HG03432 (cell line): Measurements from ENCODE around the gene CMTM8.
"Not testable (repeated sequence)": the region's sequence is repeated elsewhere in the genome, so short reads cannot be mapped to it uniquely, and the experiment has no call there.

Source experiments
- ATAC-seq: cut with Tn5 transposase; IDR thresholded peaks from one replicate; pipeline ENCODE4 v1.9.1; 2021; ENCODE audit warnings: mild to moderate bottlenecking, moderate library complexity; ENCODE audit not compliant: unreplicated experiment

Gene CMTM8

DNA sequence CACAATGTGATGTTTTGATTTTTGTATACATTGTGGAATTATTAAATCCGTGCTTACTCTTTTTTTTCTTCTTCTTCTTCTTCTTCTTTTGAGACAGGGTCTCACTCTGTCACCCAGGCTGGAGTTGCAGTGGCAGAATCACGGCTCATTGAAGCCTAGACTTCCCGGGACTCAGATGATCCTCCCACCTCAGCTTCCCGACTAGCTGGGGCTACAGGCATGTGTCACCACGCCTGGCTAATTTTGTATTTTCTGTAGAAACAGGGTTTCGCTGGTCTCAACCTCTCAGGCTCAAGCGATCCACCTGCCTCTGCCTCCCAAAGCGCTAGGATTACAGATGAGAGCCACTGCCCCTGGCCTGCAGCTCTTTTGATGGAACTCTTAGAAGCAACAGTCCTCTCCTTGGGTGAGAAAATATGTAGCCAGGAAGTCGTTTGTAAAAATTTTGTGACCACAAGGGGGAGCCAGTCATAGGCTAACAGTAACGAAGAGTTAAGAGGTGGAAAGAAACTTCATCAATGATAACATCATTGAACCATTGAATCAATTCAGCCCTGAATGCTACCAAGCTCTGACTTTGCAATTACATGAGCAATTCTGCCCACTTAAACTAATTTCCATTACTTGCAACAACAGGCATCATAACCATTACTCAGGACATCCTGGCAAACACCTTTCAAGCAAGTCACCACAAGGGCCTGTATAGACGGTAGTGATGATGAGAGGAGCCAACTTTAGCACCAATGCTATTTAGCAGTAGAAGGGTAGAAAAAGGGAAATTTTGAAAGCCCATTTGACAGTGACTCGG lies 136.5 kb downstream of the CMTM8 start:
- peak; percentile 67 for ATAC-seq

DNA sequence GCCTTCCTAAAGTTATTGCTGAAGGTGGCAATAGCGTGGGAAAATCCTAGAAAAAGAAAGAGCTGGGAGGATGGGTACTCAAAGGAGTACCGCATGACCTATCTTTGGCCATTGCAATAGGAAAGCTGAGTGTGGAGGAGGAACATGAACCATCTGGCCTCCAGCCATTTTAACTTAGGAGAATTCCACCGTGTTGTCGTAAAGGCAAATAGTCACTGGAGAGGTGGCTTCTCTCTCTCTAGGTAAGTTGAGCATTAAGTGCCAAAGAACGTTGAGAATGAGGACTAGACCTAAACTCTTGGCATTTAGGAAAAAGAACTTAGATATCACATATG lies 137.1 kb downstream of the CMTM8 start:
- no peak for ATAC-seq

- ATAC-seq: no peak
These were observed 137.6 kb downstream of the CMTM8 start for GRCh38 chr3:32376115-32376514.

DNA sequence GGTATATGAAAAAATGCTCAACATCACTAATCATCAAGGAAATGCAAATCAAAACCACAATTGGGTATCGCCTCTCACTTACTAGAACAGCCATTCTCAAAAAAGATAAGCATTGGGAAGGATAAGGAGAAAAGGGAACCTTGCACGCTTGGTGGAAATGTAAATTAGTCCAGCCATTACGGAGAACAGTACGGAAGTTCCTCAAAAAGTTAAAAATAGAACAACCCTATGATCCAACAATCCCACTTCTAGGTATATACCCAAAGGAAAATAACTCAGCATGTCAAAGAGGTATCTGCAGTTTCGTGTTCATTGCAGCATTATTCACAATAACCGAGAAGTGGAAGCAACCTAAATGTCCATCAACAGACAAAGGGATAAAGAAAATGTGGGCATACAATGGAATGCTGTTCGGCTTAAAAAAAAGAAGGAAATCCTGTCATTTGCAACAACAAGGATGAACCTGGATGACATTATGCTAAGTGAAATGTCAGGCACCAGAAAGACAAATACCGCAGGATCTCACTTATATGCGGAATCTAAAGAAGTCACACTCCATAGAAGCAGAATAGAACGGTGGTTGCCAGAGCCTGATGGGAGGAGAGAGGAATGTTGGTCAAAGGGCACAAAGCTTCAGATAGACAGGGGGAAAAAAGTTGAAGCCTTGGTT lies 141.5 kb downstream of the CMTM8 start:
- no peak for ATAC-seq

- ATAC-seq: no peak
These were observed 143.4 kb downstream of the CMTM8 start for GRCh38 chr3:32381922-32382321.

DNA sequence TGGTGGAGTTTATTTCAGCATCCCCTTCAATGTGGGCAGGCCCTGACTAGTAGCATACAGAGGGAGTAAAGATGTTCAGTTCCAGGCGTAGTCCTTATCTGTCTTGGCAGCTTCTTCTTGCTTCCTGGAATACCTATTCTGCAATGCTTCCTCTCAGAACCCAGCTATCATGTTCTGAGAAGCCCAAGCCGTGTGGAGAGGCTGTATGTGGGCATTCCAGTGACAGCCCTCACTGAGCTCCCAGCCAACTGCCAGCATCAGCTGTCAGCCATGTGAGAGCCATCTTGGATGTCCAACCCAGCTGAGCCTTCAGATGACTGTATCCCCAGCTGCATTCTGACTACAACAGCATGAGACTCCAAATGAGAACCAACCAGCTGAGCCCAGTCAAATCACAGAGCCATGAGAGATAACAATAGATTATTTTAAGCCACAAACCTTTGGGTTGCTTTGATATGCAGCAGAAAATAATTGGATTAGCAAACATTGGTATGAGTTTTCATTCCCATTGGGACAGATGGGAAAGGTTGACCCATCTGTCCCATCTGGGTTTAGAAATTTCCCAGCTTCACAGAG lies 144.7 kb downstream of the CMTM8 start:
- ATAC-seq: no peak

GRCh38 chr3:32384938-32385337 lies 146.5 kb downstream of the CMTM8 start:
- no peak for ATAC-seq

- ATAC-seq: no peak
These were observed 149.0 kb downstream of the CMTM8 start for GRCh38 chr3:32387512-32387911.

DNA sequence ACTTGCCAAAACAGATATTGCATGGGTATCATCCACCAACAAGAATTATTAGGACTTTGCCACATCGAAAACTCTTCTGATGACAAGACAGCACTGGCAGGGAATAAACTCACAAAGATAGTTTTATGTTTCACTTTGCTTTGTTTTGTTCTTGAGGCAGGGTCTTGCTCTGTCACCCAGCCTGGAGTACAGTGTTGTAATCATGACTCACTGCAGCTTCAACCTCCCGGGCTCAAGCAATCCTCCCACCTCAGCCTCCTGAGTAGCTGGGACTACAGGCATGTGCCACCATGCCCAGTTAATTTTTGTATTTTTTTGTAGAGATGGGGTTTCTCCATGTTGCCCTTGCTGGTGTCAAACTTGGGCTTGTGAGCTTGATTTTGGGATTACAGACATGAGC lies 151.1 kb downstream of the CMTM8 start:
- not testable (repeated sequence) for ATAC-seq

DNA sequence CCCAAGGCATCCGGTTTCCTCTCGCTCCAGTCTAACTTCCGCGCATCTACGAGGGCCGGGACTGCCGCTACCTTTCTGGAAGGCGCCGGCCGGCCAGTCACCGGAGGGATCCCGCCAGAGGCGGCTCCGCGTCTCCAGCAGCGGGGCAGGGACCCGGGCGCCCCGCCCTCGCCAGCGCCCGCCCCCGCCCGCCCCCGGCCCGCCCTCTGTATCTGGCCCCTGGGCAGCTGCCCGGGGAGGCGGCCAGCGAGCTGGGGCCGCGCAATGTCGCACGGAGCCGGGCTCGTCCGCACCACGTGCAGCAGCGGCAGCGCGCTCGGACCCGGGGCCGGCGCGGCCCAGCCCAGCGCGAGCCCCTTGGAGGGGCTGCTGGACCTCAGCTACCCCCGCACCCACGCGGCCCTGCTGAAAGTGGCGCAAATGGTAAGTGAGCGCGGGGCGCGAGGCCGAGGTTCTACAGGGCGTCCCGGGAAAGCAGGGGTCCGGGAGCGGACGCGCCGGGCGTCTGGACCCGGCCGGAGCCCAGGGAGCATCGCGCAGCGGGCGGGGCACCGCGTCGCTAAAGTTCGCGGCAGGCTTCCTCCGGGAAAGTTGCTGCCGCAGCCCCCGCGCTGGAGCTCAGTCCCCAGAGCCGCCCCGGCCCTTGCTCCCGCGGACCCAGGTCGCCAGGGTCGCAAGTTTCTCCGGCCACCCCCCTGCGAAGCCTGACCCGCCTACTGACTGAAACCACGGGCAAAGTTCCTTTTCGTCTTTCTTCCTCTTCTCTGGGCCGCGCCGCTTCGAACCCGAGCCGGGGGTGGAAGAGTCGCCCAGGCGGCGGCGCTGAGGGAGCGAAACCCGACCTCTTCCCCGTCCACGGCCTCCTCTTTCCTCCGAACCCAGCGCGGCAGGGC lies 153.4 kb downstream of the CMTM8 start, which contains the start of gene CMTM7:
TSS of gene CMTM7 (plus strand) at position 211 of the 893 bp plus-strand sequence. CDS start at position 265, 54 bp downstream.
- peak; percentile 45 for ATAC-seq

GRCh38 chr3:32392536-32393302 lies 154.2 kb downstream of the CMTM8 start:
- peak; percentile 15 for ATAC-seq

DNA sequence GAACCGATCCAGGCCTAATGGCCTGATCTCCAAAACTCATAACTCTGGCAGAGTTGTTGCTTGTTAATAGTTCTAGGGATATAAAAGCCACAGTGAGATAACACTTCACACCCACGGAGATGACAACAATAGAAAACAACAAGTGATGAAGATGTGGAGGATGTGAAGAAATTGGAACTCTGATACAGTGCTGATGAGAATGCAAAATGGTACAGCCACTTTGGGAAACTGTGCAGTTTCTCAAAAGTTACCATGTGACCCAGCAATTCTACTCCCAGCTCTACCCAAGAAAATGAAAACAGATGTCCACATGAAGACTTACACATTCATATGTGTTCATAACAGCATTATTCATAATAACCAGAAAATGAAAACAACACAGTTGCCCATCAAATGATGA lies 157.0 kb downstream of the CMTM8 start:
- ATAC-seq: no peak

- ATAC-seq: no peak
These were observed 159.5 kb downstream of the CMTM8 start for GRCh38 chr3:32397941-32398340.

DNA sequence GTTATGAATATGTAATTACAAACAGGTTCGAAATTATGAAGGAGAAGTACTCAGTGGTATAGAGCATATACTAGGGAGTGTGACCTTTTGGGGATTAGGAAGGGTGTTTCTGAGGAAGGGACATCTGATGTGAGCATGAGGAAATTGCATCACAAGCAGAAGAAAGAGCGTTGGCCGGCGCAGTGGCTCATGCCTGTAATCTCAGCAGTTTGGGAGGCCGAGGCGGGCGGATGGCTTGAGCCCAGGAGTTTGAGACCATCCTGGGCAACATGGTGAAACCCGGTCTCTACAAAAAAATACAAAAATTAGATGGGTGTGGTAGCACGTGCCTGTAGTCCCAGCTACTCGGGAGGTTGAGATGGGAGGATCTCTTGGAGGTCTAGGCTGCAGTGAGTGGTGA lies 160.1 kb downstream of the CMTM8 start:
- ATAC-seq: no peak

DNA sequence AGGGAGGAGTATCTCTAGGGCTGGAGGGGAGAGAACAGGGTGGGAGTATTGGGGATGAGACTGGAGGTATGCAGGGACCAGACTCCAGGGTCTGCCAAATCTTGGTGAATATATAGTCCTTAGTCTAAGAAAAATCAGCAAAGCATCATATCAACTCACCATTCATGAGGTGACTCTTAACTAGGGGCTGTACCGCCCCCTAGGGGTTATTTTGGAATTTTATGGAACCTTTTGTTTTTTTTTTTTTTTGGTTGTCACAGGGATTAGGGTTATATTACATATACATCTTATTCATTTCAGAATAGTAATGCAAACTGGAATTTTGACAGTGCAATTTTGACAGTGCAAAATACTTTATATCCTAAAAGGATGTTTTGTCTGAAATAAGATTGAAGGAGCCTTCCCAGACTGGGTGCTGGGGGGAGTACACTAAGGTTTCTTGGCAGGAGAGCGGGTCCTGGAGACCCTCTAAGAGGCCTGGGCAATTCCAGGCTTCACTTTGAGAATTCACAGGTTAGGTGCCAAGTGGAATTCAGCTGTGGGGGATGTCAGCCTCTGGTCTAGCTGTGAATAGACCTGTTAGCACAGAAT lies 160.6 kb downstream of the CMTM8 start:
- ATAC-seq: no peak

DNA sequence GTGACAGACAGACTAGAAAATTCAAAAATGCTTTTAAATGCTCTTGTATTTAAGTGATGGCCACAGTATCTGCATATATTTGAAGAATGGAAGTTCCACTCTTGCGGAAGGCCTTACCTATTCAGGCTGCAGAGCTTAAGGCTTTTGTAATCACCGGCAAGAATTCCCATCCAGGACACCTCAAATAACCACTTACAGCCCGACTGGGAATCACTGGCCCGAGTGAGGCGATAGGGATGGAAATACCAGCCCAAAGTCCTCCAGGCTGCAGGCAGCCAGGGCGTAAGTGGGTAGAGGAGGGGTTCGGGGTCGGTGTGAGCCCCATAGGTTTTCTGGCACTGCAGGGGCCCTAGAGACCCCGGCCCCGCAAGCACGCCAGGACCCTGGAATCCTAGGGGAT lies 162.6 kb downstream of the CMTM8 start:
- no peak for ATAC-seq

GRCh38 chr3:32401556-32402081 lies 163.1 kb downstream of the CMTM8 start:
- ATAC-seq: peak; percentile 76

DNA sequence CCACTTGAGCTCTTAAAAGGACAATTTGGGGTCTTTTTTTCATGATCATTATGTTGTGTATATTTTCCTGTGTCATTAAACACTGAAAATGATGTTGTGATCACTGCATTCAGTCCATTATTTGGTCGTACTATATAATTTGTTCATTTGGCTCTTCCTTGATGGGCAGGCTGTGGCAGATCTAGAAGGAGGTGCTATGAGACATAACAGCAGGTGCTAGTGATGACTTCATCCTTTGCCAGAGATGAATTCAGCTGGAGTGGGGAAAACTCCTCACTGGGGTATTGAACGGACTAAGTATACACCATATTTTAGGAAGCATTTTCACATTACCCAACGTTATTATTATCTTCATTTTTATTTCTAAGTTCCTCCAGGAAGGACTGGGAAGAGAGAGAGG lies 165.2 kb downstream of the CMTM8 start:
- ATAC-seq: no peak

- no peak for ATAC-seq
These were observed 166.2 kb downstream of the CMTM8 start for GRCh38 chr3:32404714-32405113.

DNA sequence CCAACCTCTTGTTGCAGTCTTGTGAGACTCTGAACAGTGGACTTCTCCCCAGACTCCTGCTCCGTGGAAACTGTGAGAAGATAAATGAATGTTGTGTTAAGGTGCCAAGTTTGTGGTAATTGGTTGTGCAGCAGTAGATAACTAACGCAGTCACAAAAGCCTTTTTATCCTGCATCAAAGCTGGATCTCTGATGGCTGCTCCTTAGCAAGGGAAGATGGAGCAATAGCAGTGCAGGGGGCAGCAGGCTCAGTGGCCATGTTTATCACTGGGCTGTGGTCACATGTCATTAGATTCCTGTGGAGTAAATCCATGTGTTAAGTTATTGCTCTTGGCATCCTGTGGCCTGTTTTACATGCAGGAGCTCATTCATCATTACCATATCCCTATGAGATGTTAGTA lies 166.7 kb downstream of the CMTM8 start:
- ATAC-seq: no peak
